Thymus (tissue), 11 donors: Measurements from ENCODE around the gene TNRC18. TPM values are rescaled to one million over a fixed set of nuclear protein-coding genes. Genes with fewer than 3 reads are reported as not detected.

Experiments used
- DNase-seq, 9 donors: peaks; one replicate each; pipeline ENCODE4 v3.0.0-alpha.2; 2013; ENCODE audit warnings: low spot score in 9 of 9, low read depth in 6 of 9, missing footprints in 1 of 9
- H3K27ac ChIP-seq, 2 donors: one replicate each; pipeline ENCODE4 v1.5.1; 2013; ENCODE audit warnings: control low read depth in 1 of 2, low read depth in 1 of 2, low read length in 1 of 2, mild to moderate bottlenecking in 1 of 2, moderate library complexity in 1 of 2
- H3K27me3 ChIP-seq, 2 donors: one replicate each; pipeline ENCODE4 v1.5.1; 2013; ENCODE audit warnings: low read length in 1 of 2; ENCODE audit not compliant: control insufficient read depth in 2 of 2, insufficient read depth in 1 of 2
- H3K36me3 ChIP-seq, 2 donors: one replicate each; pipeline ENCODE4 v1.5.1; 2013; ENCODE audit warnings: low read length in 1 of 2, mild to moderate bottlenecking in 1 of 2, moderate library complexity in 1 of 2; ENCODE audit not compliant: control insufficient read depth in 2 of 2, insufficient read depth in 2 of 2
- H3K4me1 ChIP-seq, 2 donors: one replicate each; pipeline ENCODE4 v1.5.1; 2013; ENCODE audit warnings: low read length in 2 of 2; ENCODE audit not compliant: control insufficient read depth in 2 of 2, insufficient read depth in 2 of 2
- H3K4me3 ChIP-seq, 2 donors: one replicate each; pipeline ENCODE4 v1.5.1; 2013; ENCODE audit warnings: low read length in 2 of 2, control low read depth in 1 of 2, mild to moderate bottlenecking in 1 of 2
- H3K9me3 ChIP-seq, 2 donors: one replicate each; pipeline ENCODE4 v1.5.1; 2013; ENCODE audit warnings: low read length in 1 of 2, mild to moderate bottlenecking in 1 of 2; ENCODE audit not compliant: control insufficient read depth in 2 of 2, insufficient read depth in 1 of 2
- WGBS: extraction: QIAGEN DNeasy Blood & Tissue Kit; methylation state at CpG from one replicate; pipeline ENCODE4 v1.1.7; 2013; 5-methylcytosine and 5-hydroxymethylcytosine counted together
- polyA plus RNA-seq: library from polyadenylated mRNA; stranded (reverse); fragments of 200-250 nt; gene quantifications from one replicate; pipeline ENCODE4 v1.2.3, GENCODE V29; 2013
- total RNA-seq: library from RNA; stranded (reverse); fragments of 120-200 nt; gene quantifications from one replicate; pipeline ENCODE4 v1.2.4, GENCODE V29; 2013
- donor health status: healthy.

TNRC18 gene
- total and polyA plus RNA-seq, 2 donors, result 8.5 to 26.2 TPM

DNA sequence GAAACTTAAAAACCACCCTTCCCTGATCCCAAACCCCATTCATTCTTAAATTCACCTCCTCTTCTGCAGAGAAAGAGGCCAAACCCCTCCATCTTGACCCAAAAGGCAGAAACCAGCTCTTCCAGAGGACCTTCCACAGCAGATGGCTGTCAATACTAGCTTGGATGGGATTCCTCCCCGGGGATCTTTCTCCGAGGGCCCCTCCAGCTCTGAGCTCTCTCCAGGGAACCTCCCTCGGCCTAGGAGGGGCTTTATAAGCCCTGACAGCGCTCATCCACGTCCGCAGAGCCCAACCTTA lies 5.4 kb downstream of the TNRC18 start:
- 17% methylated on average over 6 of the region's 6 CpGs for WGBS
- Histone ChIP-seq H3K9me3 (peaks cover 0 to 19% of the 10 kb centered on the region in 2 donors), H3K27ac (no peak overlapping the region), H3K27me3 (peaks cover 52 to 65% of the 10 kb centered on the region in 2 donors), H3K4me3 (no peak overlapping the region), H3K36me3 (no peaks in the 10 kb centered on the region), H3K4me1 (peaks cover 20 to 47% of the 10 kb centered on the region in 2 donors)
- DNase-seq, result no peak

GRCh38 chr7:5417106-5418071 lies 6.2 kb downstream of the TNRC18 start:
- DNase-seq, result no peak
- WGBS, result 80% methylated on average over 15 of the region's 15 CpGs
- no peak overlapping the region for H3K27ac ChIP-seq
- peaks cover 0 to 24% of the 10 kb centered on the region in 2 donors for H3K9me3 ChIP-seq
- H3K36me3 ChIP-seq, result no peaks in the 10 kb centered on the region
- peaks cover 16 to 41% of the 10 kb centered on the region in 2 donors for H3K4me1 ChIP-seq
- H3K27me3 ChIP-seq, result peaks cover 45 to 59% of the 10 kb centered on the region in 2 donors
- no peak overlapping the region for H3K4me3 ChIP-seq

- peaks cover 3 to 21% of the 10 kb centered on the region in 2 donors for H3K4me1 ChIP-seq
- 97% methylated on average over 4 of the region's 4 CpGs for WGBS
- H3K36me3 ChIP-seq, result no peaks in the 10 kb centered on the region
- no peak for DNase-seq
- H3K9me3 ChIP-seq, result peaks cover 0 to 16% of the 10 kb centered on the region in 2 donors
- no peak overlapping the region for H3K4me3 ChIP-seq
- no peak overlapping the region for H3K27ac ChIP-seq
- peaks cover 27 to 34% of the 10 kb centered on the region in 2 donors for H3K27me3 ChIP-seq
These were observed 8.7 kb downstream of the TNRC18 start for GRCh38 chr7:5414916-5415315.

- H3K27ac ChIP-seq, result no peak overlapping the region
- peaks cover 0 to 2% of the 10 kb centered on the region in 2 donors for H3K36me3 ChIP-seq
- no peak for DNase-seq
- peaks cover 0 to 5% of the 10 kb centered on the region in 2 donors for H3K9me3 ChIP-seq
- no peak overlapping the region for H3K4me3 ChIP-seq
- H3K4me1 ChIP-seq, result peaks cover 0 to 6% of the 10 kb centered on the region in 2 donors
- 76% methylated on average over 6 of the region's 6 CpGs for WGBS
- H3K27me3 ChIP-seq, result peaks cover 12 to 19% of the 10 kb centered on the region in 2 donors
These were observed 10.2 kb downstream of the TNRC18 start for GRCh38 chr7:5413449-5413786.

DNA sequence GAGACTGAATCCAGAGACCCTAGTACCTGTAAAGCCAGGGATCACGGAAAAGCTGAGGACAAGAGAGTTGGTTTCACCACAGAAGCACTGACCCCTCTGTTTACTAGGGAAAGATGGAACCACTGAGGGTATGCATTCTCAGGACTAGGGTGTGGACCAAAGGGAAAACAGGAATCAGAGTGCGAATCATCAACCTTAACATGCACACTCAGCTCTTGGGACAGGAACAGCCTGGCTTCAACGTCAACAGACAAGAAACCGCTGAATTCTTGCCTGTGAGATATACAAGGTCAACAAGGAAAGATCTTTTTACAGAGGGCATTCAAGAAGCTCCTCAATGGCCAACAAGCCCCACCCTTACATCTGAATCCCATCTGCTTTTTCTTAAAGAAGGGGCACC lies 14.9 kb downstream of the TNRC18 start:
- no peak overlapping the region for H3K27ac ChIP-seq
- peaks cover 0 to 2% of the 10 kb centered on the region in 2 donors for H3K27me3 ChIP-seq
- peaks cover 0 to 5% of the 10 kb centered on the region in 2 donors for H3K9me3 ChIP-seq
- no peak for DNase-seq
- no peak overlapping the region for H3K4me3 ChIP-seq
- no peaks in the 10 kb centered on the region for H3K4me1 ChIP-seq
- 96% methylated on average over 4 of the region's 4 CpGs for WGBS
- H3K36me3 ChIP-seq, result peaks cover 2 to 3% of the 10 kb centered on the region in 2 donors

- Histone ChIP-seq H3K27ac (no peak overlapping the region), H3K4me3 (no peak overlapping the region), H3K4me1 (no peaks in the 10 kb centered on the region), H3K36me3 (peaks cover 2 to 3% of the 10 kb centered on the region in 2 donors), H3K9me3 (no peaks in the 10 kb centered on the region), H3K27me3 (no peaks in the 10 kb centered on the region)
- 90% methylated on average over 24 of the region's 24 CpGs for WGBS
- DNase-seq, result no peak
These were observed 16.4 kb downstream of the TNRC18 start for GRCh38 chr7:5406957-5407945.

DNA sequence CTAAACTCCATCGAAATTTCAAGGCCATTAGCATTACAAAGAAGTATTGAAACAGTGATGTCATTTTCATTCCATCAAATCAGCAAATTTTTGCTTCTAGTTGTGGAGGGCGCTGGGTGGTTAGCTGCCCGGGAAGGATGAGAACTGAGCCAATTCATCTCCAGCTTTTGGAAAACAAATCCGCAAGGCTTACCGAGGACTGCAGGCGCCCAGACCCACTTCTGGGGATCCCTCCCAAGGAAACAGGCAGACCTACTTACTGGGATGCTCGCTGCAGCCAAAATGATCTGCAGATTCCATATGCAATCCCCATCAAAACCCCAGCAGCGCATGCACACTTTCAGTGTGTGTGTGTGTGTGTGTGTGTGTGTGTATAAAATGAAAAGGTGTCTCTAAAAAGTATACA lies 19.2 kb downstream of the TNRC18 start:
- peaks cover 2 to 3% of the 10 kb centered on the region in 2 donors for H3K36me3 ChIP-seq

GRCh38 chr7:5403442-5403841 lies 20.2 kb downstream of the TNRC18 start:
- H3K27me3 ChIP-seq, result no peaks in the 10 kb centered on the region
- H3K4me3 ChIP-seq, result no peak overlapping the region
- DNase-seq, result no peak
- WGBS, result 98% methylated on average over 6 of the region's 6 CpGs
- H3K9me3 ChIP-seq, result no peaks in the 10 kb centered on the region
- no peaks in the 10 kb centered on the region for H3K4me1 ChIP-seq
- H3K27ac ChIP-seq, result no peak overlapping the region
- H3K36me3 ChIP-seq, result peaks cover 0 to 3% of the 10 kb centered on the region in 2 donors

More for the DNA sequence above, 19.2 kb downstream of the TNRC18 start:
- Histone ChIP-seq H3K4me1 (no peaks in the 10 kb centered on the region), H3K27me3 (no peaks in the 10 kb centered on the region), H3K27ac (no peak overlapping the region), H3K4me3 (no peak overlapping the region), H3K9me3 (no peaks in the 10 kb centered on the region)
- no peak for DNase-seq
- 96% methylated on average over 8 of the region's 8 CpGs for WGBS
